Keratinocyte (primary cell): ENCODE results near the gene SINHCAF. TPM values are rescaled to one million over a fixed set of nuclear protein-coding genes. Genes with fewer than 3 reads are reported as not detected.

Source experiments
- DNase-seq: peaks from one replicate; pipeline ENCODE4 v3.0.0-alpha.2; 2011; ENCODE audit warnings: low read depth, missing footprints, low spot score
- FAIRE-seq: peaks from 2 replicates; lab custom pipeline; 2011; peaks lifted over from hg19 to GRCh38; lab: Jason Lieb, UNC
- H2AFZ ChIP-seq: 2 replicates; pipeline ENCODE4 v1.6.0; 2012; ENCODE audit warnings: low read length, control low read depth, inconsistent platforms; ENCODE audit not compliant: control insufficient read depth
- H3K27ac ChIP-seq: 2 replicates; pipeline ENCODE4 v1.5.1; 2011; ENCODE audit warnings: low read length; ENCODE audit not compliant: control insufficient read depth, insufficient read depth
- H3K27me3 ChIP-seq: 3 replicates; pipeline ENCODE4 v1.6.0; 2011; ENCODE audit warnings: low read length; ENCODE audit not compliant: control insufficient read depth, insufficient read depth; ENCODE audit errors: extremely low read depth
- H3K36me3 ChIP-seq, 2 experiments: 2 replicates in 1 of 2; 3 replicates in 1 of 2; pipeline ENCODE4 v1.5.1; 2011; ENCODE audit warnings: low read length in 2 of 2, mild to moderate bottlenecking in 1 of 2; ENCODE audit not compliant: control insufficient read depth in 2 of 2, insufficient read depth in 2 of 2; ENCODE audit errors: extremely low read depth in 1 of 2
- H3K4me1 ChIP-seq: 3 replicates; pipeline ENCODE4 v1.5.1; 2011; ENCODE audit warnings: low read length; ENCODE audit not compliant: control insufficient read depth, insufficient read depth; ENCODE audit errors: extremely low read depth
- H3K4me2 ChIP-seq: 3 replicates; pipeline ENCODE4 v1.6.0; 2011; ENCODE audit warnings: low read depth, low read length; ENCODE audit not compliant: control insufficient read depth, insufficient read depth; ENCODE audit errors: extremely low read depth
- H3K4me3 ChIP-seq, 3 experiments: fragments of 200-600 bp in 1 of 3; sonication (generic) in 1 of 3; 2 replicates in 2 of 3; 3 replicates in 1 of 3; pipeline ENCODE4 v1.5.1; 2011 to 2016; ENCODE audit warnings: low read length in 3 of 3, mild to moderate bottlenecking in 3 of 3, control low read depth in 2 of 3, inconsistent platforms in 1 of 3, low read depth in 1 of 3, mixed read lengths in 1 of 3, mixed run types in 1 of 3, moderate library complexity in 1 of 3; ENCODE audit not compliant: control insufficient read depth in 2 of 3, insufficient read depth in 2 of 3; ENCODE audit errors: extremely low read depth in 1 of 3
- H3K79me2 ChIP-seq: 2 replicates; pipeline ENCODE4 v1.6.0; 2012; ENCODE audit warnings: low read length; ENCODE audit not compliant: control insufficient read depth, insufficient read depth
- H3K9ac ChIP-seq: 3 replicates; pipeline ENCODE4 v1.6.0; 2011; ENCODE audit warnings: low read length; ENCODE audit not compliant: control insufficient read depth, insufficient read depth; ENCODE audit errors: extremely low read depth
- H3K9me1 ChIP-seq: 3 replicates; pipeline ENCODE4 v1.6.0; 2011; ENCODE audit warnings: low read length; ENCODE audit not compliant: control insufficient read depth, insufficient read depth; ENCODE audit errors: extremely low read depth
- H3K9me3 ChIP-seq: 2 replicates; pipeline ENCODE4 v1.5.1; 2012; ENCODE audit warnings: low read depth, low read length; ENCODE audit not compliant: control insufficient read depth
- H4K20me1 ChIP-seq: 3 replicates; pipeline ENCODE4 v1.6.0; 2011; ENCODE audit warnings: low read length; ENCODE audit not compliant: control insufficient read depth, insufficient read depth; ENCODE audit errors: extremely low read depth
- CTCF ChIP-seq, 3 experiments: IDR thresholded peaks in 1 of 3; conservative IDR thresholded peaks in 1 of 3; optimal IDR thresholded peaks in 1 of 3; 2 replicates in 2 of 3; 3 replicates in 1 of 3; pipeline versions ENCODE3 to v1.5.1; 2011; ENCODE audit warnings: low read length in 3 of 3, mild to moderate bottlenecking in 3 of 3, moderate library complexity in 2 of 3, control low read depth in 1 of 3, inconsistent platforms in 1 of 3; ENCODE audit not compliant: insufficient read depth in 2 of 3; ENCODE audit errors: extremely low read depth in 1 of 3
- EZH2 ChIP-seq: IDR thresholded peaks from one replicate; pipeline ENCODE4 v1.6.1; 2012; ENCODE audit warnings: inconsistent platforms, mild to moderate bottlenecking, low read length, moderate library complexity
- dilution Hi-C: fragments of 300-500 bp; cut with MboI; formaldehyde crosslinking; loops from one replicate; pipeline ENCODE4 v1.7.0; 2020; ENCODE audit warnings: low sequenced_read_pairs; ENCODE audit not compliant: extremely low pct_ligation_motif_present
- polyA plus RNA-seq, 5 experiments: library from polyadenylated mRNA; depleted of rRNA in 3 of 5; stranded (reverse) in 3 of 5; stranded (forward) in 1 of 5; unstranded in 1 of 5; fragments of >200 nt; gene quantifications; 1 replicate in 1 of 5; 2 replicates in 3 of 5; 3 replicates in 1 of 5; pipeline versions ENCODE4 v1.2.1 to v1.2.3, GENCODE V29; 2011 to 2012; ENCODE audit warnings: missing spikeins in 2 of 5, low read depth in 1 of 5, low replicate concordance in 1 of 5

SINHCAF gene
- polyA plus RNA-seq, 1 donor (not counting 4 experiments of a cell fraction or from before 2014, with no cell fraction given), result 57.4 TPM

- Histone ChIP-seq H3K4me1 (peaks cover 20% of the 10 kb centered on the region), H2AFZ (no peak overlapping the region), H3K36me3 (peaks cover 0 to 5% of the 10 kb centered on the region in 2 experiments), H3K27me3 (no peaks in the 10 kb centered on the region), H3K4me2 (peak overlapping the region; percentile 75), H3K9ac (peak overlapping the region; percentile 14), H3K9me1 (no peaks in the 10 kb centered on the region), H3K9me3 (no peaks in the 10 kb centered on the region), H4K20me1 (peaks cover 17% of the 10 kb centered on the region), H3K79me2 (peaks cover 97% of the 10 kb centered on the region), H3K27ac (peak overlapping the region; percentile 32), H3K4me3 (peak overlapping the region in 2 of 3 experiments; percentile 42 to 49)
- TF ChIP-seq EZH2, result no peak
- no peak for TF ChIP-seq CTCF (optimal IDR thresholded peaks at IDR 0.05 in 1 of 3, IDR thresholded peaks at IDR 0.05 in 1 of 3, conservative IDR thresholded peaks at IDR 0.05 in 1 of 3; ENCODE audit: extremely low read depth in 1 of 3, insufficient read depth in 2 of 3, low read length in 3 of 3)
- DNase-seq, result no peak
- dilution Hi-C loops, result no loop called here
- FAIRE-seq, result no peak
Observed at GRCh38 chr12:31317471-31318395, 8.2 kb downstream of the SINHCAF start.

- Histone ChIP-seq H3K27ac (no peak overlapping the region), H3K36me3 (peaks cover 0 to 5% of the 10 kb centered on the region in 2 experiments), H3K27me3 (no peaks in the 10 kb centered on the region), H2AFZ (no peak overlapping the region), H3K9me1 (no peaks in the 10 kb centered on the region), H3K9ac (no peak overlapping the region), H3K9me3 (no peaks in the 10 kb centered on the region), H4K20me1 (peaks cover 13% of the 10 kb centered on the region), H3K4me1 (peaks cover 13% of the 10 kb centered on the region), H3K4me3 (peak overlapping the region in 1 of 3 experiments; percentile 49), H3K79me2 (peaks cover 97% of the 10 kb centered on the region), H3K4me2 (peak overlapping the region; percentile 75)
- TF ChIP-seq EZH2 (no peak), CTCF (optimal IDR thresholded peaks at IDR 0.05 in 1 of 3, IDR thresholded peaks at IDR 0.05 in 1 of 3, conservative IDR thresholded peaks at IDR 0.05 in 1 of 3; ENCODE audit: extremely low read depth in 1 of 3, insufficient read depth in 2 of 3, low read length in 3 of 3) (no peak)
- DNase-seq, result no peak
- no peak for FAIRE-seq
- dilution Hi-C loops, result no loop called here
Observed at GRCh38 chr12:31316891-31317290, 9.1 kb downstream of the SINHCAF start.
